Measurements from ENCODE around the gene TTC21A. TPM values are rescaled to one million over a fixed set of nuclear protein-coding genes. Genes with fewer than 3 reads are reported as not detected.

TTC21A gene
- total RNA-seq, 1 experiment from 2014 or later: 1.2 TPM

- Histone ChIP-seq H4K20me1 (ENCODE audit: low read length) (peaks cover 15% of the 10 kb centered on the region; the same call in 1 of the 2 replicates), H3K27me3 (ENCODE audit: low read length) (no peaks in the 10 kb centered on the region), H3K4me1 (ENCODE audit: insufficient read depth, low read length) (peaks cover 24% of the 10 kb centered on the region), H3K4me2 (ENCODE audit: low read length) (peak overlapping the region; percentile 99), H3K9me3 (ENCODE audit: low read length) (no peaks in the 10 kb centered on the region), H3F3A (ENCODE audit: low read length, unreplicated experiment) (no peaks in the 10 kb centered on the region), H3K79me2 (ENCODE audit: low read length) (peaks cover 38% of the 10 kb centered on the region), H3K4me3 (ENCODE audit: low read length) (peak overlapping the region; percentile 94), H3K9me2 (replicated peaks; ENCODE audit: low read length) (no peaks in the 10 kb centered on the region), H3K36me3 (ENCODE audit: low read depth, low read length) (no peaks in the 10 kb centered on the region), H2AFZ (ENCODE audit: low read length) (peak overlapping the region; percentile 97), H3K27ac (ENCODE audit: low read length) (no peak overlapping the region), H3K9ac (ENCODE audit: low read length) (peak overlapping the region; percentile 70; the same call in 1 of the 2 replicates)
- ChIA-PET CTCF (interaction anchor here (1.1 to 1.5 kb wide), 2 partner anchors 180 to 183 kb away, joined by 5 read pairs; no protein-coding TSS in a partner anchor), POLR2A (ENCODE audit: unreplicated experiment) (interaction anchor here (0.5 to 0.6 kb wide), 2 partner anchors 13 to 102 kb away, joined by 3 to 4 read pairs; no protein-coding TSS in a partner anchor)
- intact Hi-C loops (cut with micrococcal nuclease): no loop called here
- DNase-seq (no peak), ATAC-seq (no peak)
- no TSS peak for BruUV-seq (replicated peaks)
- TF ChIP-seq EZH2phosphoT487 (IDR thresholded peaks at IDR 0.05; ENCODE audit: borderline replicate concordance, low read length) (no peak), CTCF (conservative IDR thresholded peaks at IDR 0.05; ENCODE audit: low read depth, low read length) (no peak), EZH2 (IDR thresholded peaks at IDR 0.05; ENCODE audit: low read length, unreplicated experiment) (no peak)
Observed at GRCh38 chr3:39108200-39108710, 775 bp downstream of the TTC21A start.

- H3K79me2 ChIP-seq (ENCODE audit: low read length): peaks cover 30% of the 10 kb centered on the region
- H3K36me3 ChIP-seq (ENCODE audit: low read depth, low read length): no peaks in the 10 kb centered on the region
- H3K27me3 ChIP-seq (ENCODE audit: low read length): no peaks in the 10 kb centered on the region
- no peak overlapping the region for H3K4me2 ChIP-seq (ENCODE audit: low read length)
- ATAC-seq (no peak), DNase-seq (no peak)
- TF ChIP-seq CTCF (conservative IDR thresholded peaks at IDR 0.05; ENCODE audit: low read depth, low read length): no peak
- no peak for TF ChIP-seq EZH2phosphoT487 (IDR thresholded peaks at IDR 0.05; ENCODE audit: borderline replicate concordance, low read length)
- TF ChIP-seq EZH2 (IDR thresholded peaks at IDR 0.05; ENCODE audit: low read length, unreplicated experiment): no peak
- BruUV-seq (replicated peaks): no TSS peak
- H3K9me3 ChIP-seq (ENCODE audit: low read length): no peaks in the 10 kb centered on the region
- H3F3A ChIP-seq (ENCODE audit: low read length, unreplicated experiment): no peaks in the 10 kb centered on the region
- intact Hi-C loops (cut with micrococcal nuclease): no loop called here
- H4K20me1 ChIP-seq (ENCODE audit: low read length): peaks cover 15% of the 10 kb centered on the region; the same call in 1 of the 2 replicates
- no peak overlapping the region for H2AFZ ChIP-seq (ENCODE audit: low read length)
- H3K9ac ChIP-seq (ENCODE audit: low read length): no peak overlapping the region
- H3K4me1 ChIP-seq (ENCODE audit: insufficient read depth, low read length): peaks cover 24% of the 10 kb centered on the region
- no peak overlapping the region for H3K4me3 ChIP-seq (ENCODE audit: low read length)
- CTCF ChIA-PET: no interaction called here
- POLR2A ChIA-PET (ENCODE audit: unreplicated experiment): no interaction called here
- H3K9me2 ChIP-seq (replicated peaks; ENCODE audit: low read length): no peaks in the 10 kb centered on the region
- no peak overlapping the region for H3K27ac ChIP-seq (ENCODE audit: low read length)
Observed at GRCh38 chr3:39109086-39109485, 1.6 kb downstream of the TTC21A start.

GRCh38 chr3:39110041-39110639 lies 2.7 kb downstream of the TTC21A start:
- no peak overlapping the region for H3K4me2 ChIP-seq (ENCODE audit: low read length)
- H4K20me1 ChIP-seq (ENCODE audit: low read length): peaks cover 15% of the 10 kb centered on the region; the same call in 1 of the 2 replicates
- TF ChIP-seq CTCF (conservative IDR thresholded peaks at IDR 0.05; ENCODE audit: low read depth, low read length) (no peak), EZH2 (IDR thresholded peaks at IDR 0.05; ENCODE audit: low read length, unreplicated experiment) (no peak), EZH2phosphoT487 (IDR thresholded peaks at IDR 0.05; ENCODE audit: borderline replicate concordance, low read length) (no peak)
- H3K9me3 ChIP-seq (ENCODE audit: low read length): no peaks in the 10 kb centered on the region
- no peaks in the 10 kb centered on the region for H3F3A ChIP-seq (ENCODE audit: low read length, unreplicated experiment)
- no TSS peak for BruUV-seq (replicated peaks)
- CTCF ChIA-PET: no interaction called here
- no peaks in the 10 kb centered on the region for H3K36me3 ChIP-seq (ENCODE audit: low read depth, low read length)
- intact Hi-C loops (cut with micrococcal nuclease): no loop called here
- no peak overlapping the region for H3K27ac ChIP-seq (ENCODE audit: low read length)
- no peaks in the 10 kb centered on the region for H3K9me2 ChIP-seq (replicated peaks; ENCODE audit: low read length)
- no peak overlapping the region for H3K9ac ChIP-seq (ENCODE audit: low read length)
- no peak for DNase-seq
- H3K79me2 ChIP-seq (ENCODE audit: low read length): peaks cover 20% of the 10 kb centered on the region
- no peak for ATAC-seq
- no peak overlapping the region for H2AFZ ChIP-seq (ENCODE audit: low read length)
- H3K4me3 ChIP-seq (ENCODE audit: low read length): no peak overlapping the region
- H3K4me1 ChIP-seq (ENCODE audit: insufficient read depth, low read length): peaks cover 22% of the 10 kb centered on the region
- no peaks in the 10 kb centered on the region for H3K27me3 ChIP-seq (ENCODE audit: low read length)
- POLR2A ChIA-PET (ENCODE audit: unreplicated experiment): no interaction called here
